ENCODE measurements around the gene RMRP.

The RMRP gene

GRCh38 chr9:35657546-35658136 is at the start of gene RMRP:
TSS of gene RMRP (minus strand) at chr9:35658019.
- DNase-seq, result peak; percentile 94

GRCh38 chr9:35706951-35707350 is 49.1 kb upstream of the RMRP start:
- no peak for DNase-seq

GRCh38 chr9:35705836-35706430 is 48.1 kb upstream of the RMRP start:
- no peak for DNase-seq

- DNase-seq, result no peak
These were observed 47.6 kb upstream of the RMRP start for GRCh38 chr9:35705372-35705771.

GRCh38 chr9:35703906-35704672 is 46.3 kb upstream of the RMRP start:
- no peak for DNase-seq

- DNase-seq, result no peak
These were observed 44.9 kb upstream of the RMRP start for GRCh38 chr9:35702696-35703095.

GRCh38 chr9:35700942-35701341 is 43.1 kb upstream of the RMRP start:
- DNase-seq, result no peak

- no peak for DNase-seq
These were observed 42.2 kb upstream of the RMRP start for GRCh38 chr9:35700031-35700430.

- DNase-seq, result no peak
These were observed 40.4 kb upstream of the RMRP start for GRCh38 chr9:35698231-35698630.

- DNase-seq, result no peak
These were observed 39.7 kb upstream of the RMRP start for GRCh38 chr9:35697486-35697885.

GRCh38 chr9:35696520-35697215 is 38.8 kb upstream of the RMRP start:
- peak; percentile 32 for DNase-seq

- DNase-seq, result no peak
These were observed 38.2 kb upstream of the RMRP start for GRCh38 chr9:35695943-35696401.

- no peak for DNase-seq
These were observed 34.0 kb upstream of the RMRP start for GRCh38 chr9:35691757-35692301.

- no peak for DNase-seq
These were observed 33.5 kb upstream of the RMRP start for GRCh38 chr9:35691334-35691650.

GRCh38 chr9:35690614-35691333 is 33.0 kb upstream of the RMRP start:
- DNase-seq, result peak; percentile 32

GRCh38 chr9:35690294-35690613 is 32.4 kb upstream of the RMRP start:
- DNase-seq, result no peak

- DNase-seq, result no peak
These were observed 31.9 kb upstream of the RMRP start, which contains the start of gene TPM2 for GRCh38 chr9:35689542-35690293. TSS of gene TPM2 (minus strand) at chr9:35689925. CDS start at chr9:35689817, 108 bp downstream.

GRCh38 chr9:35688558-35689541 is 31.0 kb upstream of the RMRP start:
- DNase-seq, result no peak

GRCh38 chr9:35687972-35688557 is 30.2 kb upstream of the RMRP start:
- no peak for DNase-seq

GRCh38 chr9:35687306-35687705 is 29.5 kb upstream of the RMRP start:
- no peak for DNase-seq

Measured in stimulated activated naive CD4-positive, alpha-beta T cell treated with Interleukin-2 at 50 U/mL for 16 hours (primary cell).